Stimulated activated CD8-positive, alpha-beta memory T cell treated with anti-CD3 and anti-CD28 coated beads, Interleukin-12 subunit alpha, Interleukin-12 subunit beta, amount 100 ng/mL, for 1 hour (primary cell): ENCODE data around the gene SMOC1.
"Not testable (repeated sequence)": the region's sequence is repeated elsewhere in the genome, so short reads cannot be mapped to it uniquely, and the experiment has no call there.

Experiments used
- DNase-seq: peaks from one replicate; pipeline ENCODE4 v3.0.0-alpha.2; 2020; ENCODE audit warnings: low read depth

The SMOC1 gene

GRCh38 chr14:69901113-69901951, 22.1 kb downstream of the SMOC1 start:
- no peak for DNase-seq

- DNase-seq, result not testable (repeated sequence)
Observed at GRCh38 chr14:69903046-69903445, 23.8 kb downstream of the SMOC1 start.

- no peak for DNase-seq
Observed at GRCh38 chr14:69904246-69904645, 25.0 kb downstream of the SMOC1 start.

- no peak for DNase-seq
Observed at GRCh38 chr14:69906201-69906600, 27.0 kb downstream of the SMOC1 start.

- DNase-seq, result no peak
Observed at GRCh38 chr14:69909826-69910550, 30.8 kb downstream of the SMOC1 start.

GRCh38 chr14:69910871-69911270, 31.7 kb downstream of the SMOC1 start:
- DNase-seq, result no peak

GRCh38 chr14:69913686-69914085, 34.5 kb downstream of the SMOC1 start:
- DNase-seq, result no peak

- no peak for DNase-seq
Observed at GRCh38 chr14:69916396-69916795, 37.2 kb downstream of the SMOC1 start.

- no peak for DNase-seq
Observed at GRCh38 chr14:69917287-69917686, 38.1 kb downstream of the SMOC1 start.

GRCh38 chr14:69919815-69920214, 40.6 kb downstream of the SMOC1 start:
- no peak for DNase-seq

- DNase-seq, result no peak
Observed at GRCh38 chr14:69921052-69921451, 41.8 kb downstream of the SMOC1 start.

- DNase-seq, result no peak
Observed at GRCh38 chr14:69922198-69922597, 43.0 kb downstream of the SMOC1 start.

GRCh38 chr14:69924201-69924600, 45.0 kb downstream of the SMOC1 start:
- DNase-seq, result no peak

- no peak for DNase-seq
Observed at GRCh38 chr14:69928111-69928523, 48.9 kb downstream of the SMOC1 start.

- DNase-seq, result no peak
Observed at GRCh38 chr14:69930780-69931379, 51.7 kb downstream of the SMOC1 start.

GRCh38 chr14:69931960-69932359, 52.7 kb downstream of the SMOC1 start:
- DNase-seq, result no peak

GRCh38 chr14:69932391-69932790, 53.2 kb downstream of the SMOC1 start:
- no peak for DNase-seq

- no peak for DNase-seq
Observed at GRCh38 chr14:69933623-69934275, 54.5 kb downstream of the SMOC1 start.

GRCh38 chr14:69937367-69938081, 58.3 kb downstream of the SMOC1 start:
- DNase-seq, result no peak

- no peak for DNase-seq
Observed at GRCh38 chr14:69938751-69939150, 59.5 kb downstream of the SMOC1 start.
